Duodenal mucosa (tissue), 2 donors: ENCODE measurements around the gene SPATS2.
"Not testable (repeated sequence)": the region's sequence is repeated elsewhere in the genome, so short reads cannot be mapped to it uniquely, and the experiment has no call there.

Experiments
- H3K27ac ChIP-seq: one replicate; pipeline ENCODE4 v1.7.0; 2013; ENCODE audit warnings: low read depth, low read length
- H3K27me3 ChIP-seq, 2 donors: one replicate each; pipeline ENCODE4 v1.7.0; 2013; ENCODE audit warnings: low read length in 2 of 2, control low read depth in 1 of 2; ENCODE audit not compliant: insufficient read depth in 2 of 2, control insufficient read depth in 1 of 2
- H3K36me3 ChIP-seq, 2 donors: one replicate each; pipeline ENCODE4 v1.7.0; 2013; ENCODE audit warnings: low read length in 2 of 2, control low read depth in 1 of 2; ENCODE audit not compliant: insufficient read depth in 2 of 2, control insufficient read depth in 1 of 2
- H3K4me1 ChIP-seq, 2 donors: one replicate each; pipeline ENCODE4 v1.7.0; 2013; ENCODE audit warnings: low read length in 2 of 2, control low read depth in 1 of 2; ENCODE audit not compliant: insufficient read depth in 2 of 2, control insufficient read depth in 1 of 2
- H3K4me3 ChIP-seq, 2 donors: one replicate each; pipeline ENCODE4 v1.7.0; 2013; ENCODE audit warnings: low read length in 2 of 2, low read depth in 1 of 2
- H3K9ac ChIP-seq, 2 donors: one replicate each; pipeline ENCODE4 v1.7.0; 2013; ENCODE audit warnings: low read length in 2 of 2, low read depth in 1 of 2
- H3K9me3 ChIP-seq, 2 donors: one replicate each; pipeline ENCODE4 v1.7.0; 2013; ENCODE audit warnings: low read length in 2 of 2, control low read depth in 1 of 2; ENCODE audit not compliant: control insufficient read depth in 1 of 2

The SPATS2 gene

GRCh38 chr12:49503674-49504180 lies 136.5 kb downstream of the SPATS2 start:
- H3K36me3 ChIP-seq: peaks cover 3% of the 10 kb centered on the region in 2 donors
- H3K27ac ChIP-seq: no peak overlapping the region
- H3K9ac ChIP-seq: peak overlapping the region in 1 of 2 donors; percentile 10

GRCh38 chr12:49505672-49506071 lies 138.4 kb downstream of the SPATS2 start:
- no peak overlapping the region for H3K27ac ChIP-seq

More at GRCh38 chr12:49503674-49504180, 136.5 kb downstream of the SPATS2 start:
- Histone ChIP-seq H3K27me3 (no peaks in the 10 kb centered on the region), H3K4me3 (no peak overlapping the region), H3K9me3 (no peaks in the 10 kb centered on the region), H3K4me1 (no peaks in the 10 kb centered on the region)

GRCh38 chr12:49507139-49507538 lies 139.9 kb downstream of the SPATS2 start:
- no peaks in the 10 kb centered on the region for H3K9me3 ChIP-seq

More at GRCh38 chr12:49505672-49506071, 138.4 kb downstream of the SPATS2 start:
- H3K4me1 ChIP-seq: no peaks in the 10 kb centered on the region
- peaks cover 0 to 3% of the 10 kb centered on the region in 2 donors for H3K36me3 ChIP-seq
- no peak overlapping the region for H3K9ac ChIP-seq
- H3K4me3 ChIP-seq: no peak overlapping the region
- no peaks in the 10 kb centered on the region for H3K9me3 ChIP-seq
- H3K27me3 ChIP-seq: no peaks in the 10 kb centered on the region

GRCh38 chr12:49509681-49510080 lies 142.4 kb downstream of the SPATS2 start:
- H3K27ac ChIP-seq, H3K27me3 ChIP-seq, H3K9me3 ChIP-seq, H3K9ac ChIP-seq, H3K4me3 ChIP-seq, H3K4me1 ChIP-seq, H3K36me3 ChIP-seq: not testable (repeated sequence)

More at GRCh38 chr12:49507139-49507538, 139.9 kb downstream of the SPATS2 start:
- no peaks in the 10 kb centered on the region for H3K27me3 ChIP-seq
- H3K4me1 ChIP-seq: no peaks in the 10 kb centered on the region
- no peak overlapping the region for H3K9ac ChIP-seq
- H3K27ac ChIP-seq: no peak overlapping the region
- H3K36me3 ChIP-seq: peaks cover 0 to 3% of the 10 kb centered on the region in 2 donors
- H3K4me3 ChIP-seq: no peak overlapping the region

- Histone ChIP-seq H3K36me3 (peaks cover 4 to 5% of the 10 kb centered on the region in 2 donors), H3K4me1 (no peaks in the 10 kb centered on the region), H3K9ac (no peak overlapping the region)
Observed at GRCh38 chr12:49511410-49511809, 144.1 kb downstream of the SPATS2 start.

GRCh38 chr12:49512546-49512945 lies 145.3 kb downstream of the SPATS2 start:
- no peaks in the 10 kb centered on the region for H3K4me1 ChIP-seq
- peaks cover 4% of the 10 kb centered on the region in 2 donors for H3K36me3 ChIP-seq
- no peaks in the 10 kb centered on the region for H3K27me3 ChIP-seq
- H3K9ac ChIP-seq: no peak overlapping the region
- no peak overlapping the region for H3K27ac ChIP-seq
- H3K4me3 ChIP-seq: no peak overlapping the region
- no peaks in the 10 kb centered on the region for H3K9me3 ChIP-seq

More at GRCh38 chr12:49511410-49511809, 144.1 kb downstream of the SPATS2 start:
- Histone ChIP-seq H3K4me3 (no peak overlapping the region), H3K27me3 (no peaks in the 10 kb centered on the region), H3K9me3 (no peaks in the 10 kb centered on the region), H3K27ac (no peak overlapping the region)

- H3K27me3 ChIP-seq: no peaks in the 10 kb centered on the region
- H3K27ac ChIP-seq: no peak overlapping the region
- H3K36me3 ChIP-seq: peaks cover 4% of the 10 kb centered on the region in 2 donors
- H3K4me1 ChIP-seq: no peaks in the 10 kb centered on the region
- no peaks in the 10 kb centered on the region for H3K9me3 ChIP-seq
- no peak overlapping the region for H3K4me3 ChIP-seq
- H3K9ac ChIP-seq: no peak overlapping the region
Observed at GRCh38 chr12:49515266-49515665, 148.0 kb downstream of the SPATS2 start.

GRCh38 chr12:49518914-49519573 lies 151.8 kb downstream of the SPATS2 start:
- Histone ChIP-seq H3K36me3 (peaks cover 9 to 18% of the 10 kb centered on the region in 2 donors), H3K9me3 (no peaks in the 10 kb centered on the region), H3K9ac (no peak overlapping the region), H3K27me3 (no peaks in the 10 kb centered on the region), H3K4me1 (no peaks in the 10 kb centered on the region), H3K27ac (no peak overlapping the region), H3K4me3 (no peak overlapping the region)

- H3K9me3 ChIP-seq: no peaks in the 10 kb centered on the region
Observed at GRCh38 chr12:49519574-49519936, 152.3 kb downstream of the SPATS2 start.

GRCh38 chr12:49521389-49521788 lies 154.1 kb downstream of the SPATS2 start:
- no peaks in the 10 kb centered on the region for H3K27me3 ChIP-seq
- no peaks in the 10 kb centered on the region for H3K4me1 ChIP-seq
- no peak overlapping the region for H3K9ac ChIP-seq
- H3K27ac ChIP-seq: no peak overlapping the region
- no peaks in the 10 kb centered on the region for H3K9me3 ChIP-seq
- no peak overlapping the region for H3K4me3 ChIP-seq
- peaks cover 17 to 34% of the 10 kb centered on the region in 2 donors for H3K36me3 ChIP-seq

More at GRCh38 chr12:49519574-49519936, 152.3 kb downstream of the SPATS2 start:
- no peaks in the 10 kb centered on the region for H3K27me3 ChIP-seq
- H3K4me3 ChIP-seq: no peak overlapping the region
- H3K4me1 ChIP-seq: no peaks in the 10 kb centered on the region
- no peak overlapping the region for H3K27ac ChIP-seq
- no peak overlapping the region for H3K9ac ChIP-seq
- H3K36me3 ChIP-seq: peaks cover 10 to 19% of the 10 kb centered on the region in 2 donors
